Heart left ventricle (tissue), 16 donors: Measurements from ENCODE around the gene SELP. TPM values are rescaled to one million over a fixed set of nuclear protein-coding genes. Genes with fewer than 3 reads are reported as not detected.

Source experiments
- ATAC-seq, 4 donors: fragments of 200-7000 bp; cut with Tn5 transposase; one replicate each; pipeline ENCODE4 v1.9.1; 2020 to 2022; ENCODE audit warnings: moderate library complexity in 4 of 4, mild to moderate bottlenecking in 3 of 4, moderate number of reproducible peaks in 1 of 4
- DNase-seq, 5 donors: peaks; one replicate each; pipeline ENCODE4 v3.0.0-alpha.2; 2020
- H3K27ac ChIP-seq, 12 donors: fragments of 200-600 bp; sonication (generic) in 4 of 12; one replicate each; pipeline versions ENCODE4 v1.5.0 to v1.8.0; 2016 to 2022; ENCODE audit warnings: mild to moderate bottlenecking in 2 of 12
- H3K27me3 ChIP-seq, 9 donors: fragments of 200-600 bp; sonication (generic) in 2 of 9; one replicate each; pipeline versions ENCODE4 v1.5.1 to v1.8.0; 2016 to 2022; ENCODE audit warnings: mild to moderate bottlenecking in 3 of 9
- H3K36me3 ChIP-seq, 9 donors: fragments of 200-600 bp; sonication (generic) in 2 of 9; one replicate each; pipeline versions ENCODE4 v1.5.0 to v1.8.0; 2018 to 2022; ENCODE audit warnings: mild to moderate bottlenecking in 2 of 9
- H3K4me1 ChIP-seq, 12 donors: fragments of 200-600 bp; sonication (generic) in 4 of 12; one replicate each; pipeline versions ENCODE4 v1.5.0 to v1.8.0; 2016 to 2022; ENCODE audit warnings: mild to moderate bottlenecking in 3 of 12
- H3K4me3 ChIP-seq, 12 donors: fragments of 200-600 bp; sonication (generic) in 4 of 12; one replicate each; pipeline versions ENCODE4 v1.5.0 to v1.8.0; 2017 to 2022; ENCODE audit warnings: mild to moderate bottlenecking in 9 of 12, moderate library complexity in 4 of 12
- H3K9me3 ChIP-seq, 12 donors: fragments of 200-600 bp; sonication (generic) in 4 of 12; one replicate each; pipeline versions ENCODE4 v1.5.0 to v1.8.0; 2016 to 2022; ENCODE audit warnings: mild to moderate bottlenecking in 1 of 12
- POLR2A ChIP-seq, 2 donors: fragments of 450-650 bp; IDR thresholded peaks; one replicate each; pipeline ENCODE4 v1.6.1; 2017; ENCODE audit warnings: antibody characterized with exemption in 2 of 2, mild to moderate bottlenecking in 2 of 2, moderate library complexity in 2 of 2
- WGBS, 4 donors: extraction: QIAGEN DNeasy Blood & Tissue Kit in 2 of 4; methylation state at CpG; one replicate each; pipeline versions ENCODE4 v1.1.5 to v1.1.7; 2013 to 2018; 5-methylcytosine and 5-hydroxymethylcytosine counted together
- intact Hi-C, 10 donors: fragments of 100-400 bp; cut with DNase I; formaldehyde crosslinking; loops; one replicate each; pipeline versions ENCODE4 v1.11.1 to v1.14.2; 2022
- polyA plus RNA-seq, 2 donors: library from polyadenylated mRNA; stranded (reverse); fragments of 200-250 nt; gene quantifications; one replicate each; pipeline ENCODE4 v1.2.3, GENCODE V29; 2013
- total RNA-seq, 9 donors: library from RNA; depleted of rRNA in 2 of 9; stranded (reverse); fragments of >200 nt in 2 of 9; fragmentation: NEBNext Ultra II Directional in 3 of 9; extraction: Animal tissue kit (Norgen Biotek cat#: 25700) in 3 of 9; gene quantifications; one replicate each; pipeline versions ENCODE4 v1.1.0 to v1.2.4, GENCODE V29; 2016 to 2023
- TF ChIP-seq, protein P1 (sequence below), 12 donors: fragments of 200-600 bp; sonication (generic) in 4 of 12; IDR thresholded peaks; one replicate each; pipeline versions ENCODE4 v1.5.0 to v1.8.0; 2018 to 2022; ENCODE audit warnings: antibody characterized with exemption in 12 of 12, mild to moderate bottlenecking in 5 of 12
- donor health status: ischemic (EF 13 %, LVEDD 7.1; RV severe dilation, severe dysfunction).
- donor health status: healthy with polysubstance abuse.
- donor health status: DM: no; HTN: yes; CAD: no.
- donor health status: DM: no; HTN: no; CAD: no.
- donor health status: ischemic (EF 25% LVEDD 6.9; RV normal size, moderate dysfunction).
- donor health status: ischemic (EF 25% LVEDD 5.7; RV mildly dilated, moderate dysfunction).
- donor health status: healthy.
- donor health status: DM: yes; HTN: yes; CAD: no.
- donor health status: ischemic (EF 35%, LVEDD 5.7; RV mildly dilated, moderate dysfunction).
- donor health status: nonischemic (EF 11% LVEDD 7.7; RV severe dilation, severe dysfunction).
- donor health status: DM: yes; HTN: yes; CAD: no.
- donor health status: PGD.
- donor health status: ischemic (EF 29% LVEDD 5.4; RV normal size, mild dysfunction).
- donor health status: nonischemic (EF 23%, LVEDD 6.1; RV moderate dilation, normal function).

The SELP gene
- total and polyA plus RNA-seq, 11 donors, result 1.1 to 9.7 (median 5.1) TPM

DNA sequence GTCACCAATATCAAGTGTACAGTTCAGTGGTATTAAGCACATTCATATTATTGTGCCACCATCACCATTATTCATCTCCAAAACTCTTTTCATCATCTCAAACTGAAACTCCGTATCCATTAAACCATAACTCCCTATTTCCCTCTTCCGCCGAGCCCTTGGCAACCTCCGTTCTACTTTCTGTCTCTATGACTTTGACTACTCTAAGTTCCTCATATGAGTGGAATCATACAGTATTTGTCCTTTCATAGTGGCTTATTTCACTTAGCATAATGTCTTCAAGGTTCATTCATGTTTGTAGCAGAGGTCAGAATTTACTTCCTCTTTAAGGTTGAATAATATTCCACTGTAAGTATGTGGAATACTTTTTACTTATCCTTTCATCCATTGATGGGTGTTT lies 21.7 kb downstream of the SELP start:
- Histone ChIP-seq H3K27ac (no peak overlapping the region), H3K4me1 (peaks cover 0 to 32% (median 5%) of the 10 kb centered on the region in 12 donors), H3K9me3 (no peaks in the 10 kb centered on the region), H3K27me3 (no peaks in the 10 kb centered on the region), H3K4me3 (no peak overlapping the region), H3K36me3 (no peaks in the 10 kb centered on the region)
- 94 to 99% (median 95%) methylated on average over 4 of the region's 4 CpGs for WGBS, 4 donors
- TF ChIP-seq, protein P1, sequence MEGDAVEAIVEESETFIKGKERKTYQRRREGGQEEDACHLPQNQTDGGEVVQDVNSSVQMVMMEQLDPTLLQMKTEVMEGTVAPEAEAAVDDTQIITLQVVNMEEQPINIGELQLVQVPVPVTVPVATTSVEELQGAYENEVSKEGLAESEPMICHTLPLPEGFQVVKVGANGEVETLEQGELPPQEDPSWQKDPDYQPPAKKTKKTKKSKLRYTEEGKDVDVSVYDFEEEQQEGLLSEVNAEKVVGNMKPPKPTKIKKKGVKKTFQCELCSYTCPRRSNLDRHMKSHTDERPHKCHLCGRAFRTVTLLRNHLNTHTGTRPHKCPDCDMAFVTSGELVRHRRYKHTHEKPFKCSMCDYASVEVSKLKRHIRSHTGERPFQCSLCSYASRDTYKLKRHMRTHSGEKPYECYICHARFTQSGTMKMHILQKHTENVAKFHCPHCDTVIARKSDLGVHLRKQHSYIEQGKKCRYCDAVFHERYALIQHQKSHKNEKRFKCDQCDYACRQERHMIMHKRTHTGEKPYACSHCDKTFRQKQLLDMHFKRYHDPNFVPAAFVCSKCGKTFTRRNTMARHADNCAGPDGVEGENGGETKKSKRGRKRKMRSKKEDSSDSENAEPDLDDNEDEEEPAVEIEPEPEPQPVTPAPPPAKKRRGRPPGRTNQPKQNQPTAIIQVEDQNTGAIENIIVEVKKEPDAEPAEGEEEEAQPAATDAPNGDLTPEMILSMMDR (IDR thresholded peaks at IDR 0.05), result no peak
- intact Hi-C loops, result no loop called here
- no peak for DNase-seq
- ATAC-seq, result no peak

DNA sequence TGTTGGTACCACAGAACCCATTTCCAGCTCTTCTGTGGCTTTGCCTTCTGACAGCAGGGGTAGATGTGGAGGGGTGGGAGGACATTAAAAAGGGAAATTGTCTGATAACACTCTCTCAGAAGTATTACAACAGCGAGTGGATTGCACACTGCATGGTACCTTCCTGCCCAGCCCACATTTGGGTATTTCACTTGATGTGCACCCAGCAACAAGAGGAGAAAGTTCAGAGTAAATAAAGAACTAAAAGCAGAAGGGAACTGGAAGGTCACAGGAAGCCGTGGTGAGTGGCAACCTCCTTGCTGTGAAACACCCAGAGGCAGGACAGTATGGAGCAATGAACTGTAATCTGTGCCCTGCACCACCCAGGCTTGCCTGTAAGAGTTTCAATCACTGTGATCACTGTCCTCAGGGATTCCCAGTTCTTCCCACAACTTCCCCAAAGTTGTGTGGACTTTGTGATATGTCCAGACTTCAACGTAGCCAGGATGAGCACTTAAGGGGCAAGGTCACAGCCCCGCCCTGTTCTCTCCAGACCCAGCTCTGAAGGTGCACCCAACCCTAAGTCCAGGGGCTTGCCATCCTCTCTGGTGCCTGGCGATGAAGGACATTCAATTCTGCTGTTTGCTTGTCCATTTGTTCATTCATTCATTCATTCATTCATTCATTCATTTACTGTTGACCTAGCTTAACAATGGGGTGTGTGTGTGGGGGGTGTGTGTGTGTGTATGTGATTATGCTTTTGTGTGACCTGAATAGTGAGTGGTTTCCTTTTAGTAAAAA lies 25.0 kb downstream of the SELP start:
- Histone ChIP-seq H3K4me1 (peaks cover 0 to 24% (median 4%) of the 10 kb centered on the region in 12 donors), H3K27ac (peak overlapping the region in 1 of 12 donors; percentile 54), H3K27me3 (no peaks in the 10 kb centered on the region), H3K36me3 (no peaks in the 10 kb centered on the region), H3K9me3 (no peaks in the 10 kb centered on the region), H3K4me3 (no peak overlapping the region)
- 62 to 68% (median 64%) methylated on average over 5 of the region's 5 CpGs for WGBS, 4 donors
- no peak for TF ChIP-seq POLR2A (IDR thresholded peaks at IDR 0.05)
- TF ChIP-seq, protein P1 (IDR thresholded peaks at IDR 0.05), result no peak
- ATAC-seq (peak; percentile 42 to 88 (median 53)), DNase-seq (peak in 3 of 5 donors; percentile 19 to 34 (median 29))
- intact Hi-C loops, result loop anchor here in 8 of 10 donors (5.0 kb wide), 3 partner anchors 92 to 202 kb away; partner anchors contain the start of gene SELL (in 3 of the 8)

DNA sequence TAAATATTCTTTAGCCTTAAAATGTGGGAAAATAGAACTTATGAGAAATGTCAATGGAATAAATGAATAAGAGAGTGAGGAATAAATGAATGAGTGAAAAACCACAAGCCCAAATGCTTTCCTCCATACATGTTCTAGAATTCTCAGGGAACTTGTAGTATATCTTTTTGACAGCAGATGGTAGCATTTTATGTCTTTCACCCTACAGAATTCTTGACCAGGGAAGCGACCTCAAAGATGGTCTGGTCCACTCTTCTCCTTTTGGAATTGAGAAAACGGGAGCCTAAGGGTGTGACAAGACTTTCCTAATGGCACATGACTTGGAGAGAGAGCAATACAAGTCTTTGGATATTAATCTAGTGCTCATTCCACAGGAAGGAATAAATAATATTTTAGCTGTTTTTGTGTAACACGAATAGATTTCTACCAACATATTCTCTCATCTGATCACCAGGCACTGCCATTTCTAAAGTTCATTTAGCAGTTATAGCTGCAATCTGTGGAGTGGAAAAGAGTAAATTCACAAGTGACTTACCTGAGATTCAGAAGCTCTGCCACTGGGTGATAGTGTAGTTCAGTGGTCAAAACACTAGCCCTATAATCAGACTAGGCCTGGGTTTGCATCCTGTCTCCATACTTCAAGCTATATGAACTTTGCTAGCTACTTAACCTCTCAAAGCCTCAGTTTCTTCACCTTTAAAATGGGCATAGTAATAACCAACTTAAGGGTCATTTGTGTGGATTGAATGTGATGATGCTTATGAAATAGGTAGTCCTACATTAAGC lies 28.6 kb downstream of the SELP start:
- ATAC-seq (peak in 1 of 4 donors; percentile 54), DNase-seq (no peak)
- TF ChIP-seq, protein P1 (IDR thresholded peaks at IDR 0.05), result peak; percentile 29 to 60 (median 47)
- no peak for TF ChIP-seq POLR2A (IDR thresholded peaks at IDR 0.05)
- intact Hi-C loops, result loop anchor here (1.0 to 5.0 kb wide), 8 partner anchors 96 to 208 kb away; partner anchors contain the start of gene SELL (in 5 of the 10)
- 36 to 39% (median 36%) methylated on average over 3 of the region's 3 CpGs for WGBS, 4 donors
- H3K9me3 ChIP-seq, result no peaks in the 10 kb centered on the region
- peaks cover 0 to 22% (median 0%) of the 10 kb centered on the region in 12 donors for H3K4me1 ChIP-seq
- H3K27ac ChIP-seq, result no peak overlapping the region
- no peak overlapping the region for H3K4me3 ChIP-seq
- H3K27me3 ChIP-seq, result peaks cover 0 to 8% (median 0%) of the 10 kb centered on the region in 9 donors
- H3K36me3 ChIP-seq, result no peaks in the 10 kb centered on the region
